Effector memory CD4-positive, alpha-beta T cell (primary cell): ENCODE data around the gene TTC32.

Experiments
- DNase-seq, 3 donors: peaks; one replicate each; pipeline ENCODE4 v3.0.0-alpha.2; 2020
- H3K27ac ChIP-seq: 2 replicates; pipeline ENCODE4 v1.7.0; 2013; ENCODE audit warnings: mild to moderate bottlenecking, low read length, moderate library complexity; ENCODE audit not compliant: insufficient read depth, poor library complexity, severe bottlenecking
- H3K27me3 ChIP-seq: replicated peaks from 2 replicates; pipeline ENCODE4 v1.7.0; 2013; ENCODE audit warnings: mild to moderate bottlenecking, low read length; ENCODE audit not compliant: insufficient read depth, control insufficient read depth, poor library complexity, severe bottlenecking
- H3K36me3 ChIP-seq: 2 replicates; pipeline ENCODE4 v1.7.0; 2013; ENCODE audit warnings: mild to moderate bottlenecking, low read length, moderate library complexity; ENCODE audit not compliant: control insufficient read depth, insufficient read depth
- H3K4me1 ChIP-seq: 2 replicates; pipeline ENCODE4 v1.7.0; 2013; ENCODE audit warnings: low read length, mild to moderate bottlenecking; ENCODE audit not compliant: control insufficient read depth, insufficient read depth, poor library complexity, severe bottlenecking
- H3K4me3 ChIP-seq: 2 replicates; pipeline ENCODE4 v1.7.0; 2013; ENCODE audit warnings: low read length, low read depth, mild to moderate bottlenecking; ENCODE audit not compliant: insufficient read depth, poor library complexity, severe bottlenecking
- H3K9me3 ChIP-seq: 2 replicates; pipeline ENCODE4 v1.7.0; 2013; ENCODE audit warnings: mild to moderate bottlenecking, low read length, moderate library complexity; ENCODE audit not compliant: control insufficient read depth

Gene TTC32

DNA sequence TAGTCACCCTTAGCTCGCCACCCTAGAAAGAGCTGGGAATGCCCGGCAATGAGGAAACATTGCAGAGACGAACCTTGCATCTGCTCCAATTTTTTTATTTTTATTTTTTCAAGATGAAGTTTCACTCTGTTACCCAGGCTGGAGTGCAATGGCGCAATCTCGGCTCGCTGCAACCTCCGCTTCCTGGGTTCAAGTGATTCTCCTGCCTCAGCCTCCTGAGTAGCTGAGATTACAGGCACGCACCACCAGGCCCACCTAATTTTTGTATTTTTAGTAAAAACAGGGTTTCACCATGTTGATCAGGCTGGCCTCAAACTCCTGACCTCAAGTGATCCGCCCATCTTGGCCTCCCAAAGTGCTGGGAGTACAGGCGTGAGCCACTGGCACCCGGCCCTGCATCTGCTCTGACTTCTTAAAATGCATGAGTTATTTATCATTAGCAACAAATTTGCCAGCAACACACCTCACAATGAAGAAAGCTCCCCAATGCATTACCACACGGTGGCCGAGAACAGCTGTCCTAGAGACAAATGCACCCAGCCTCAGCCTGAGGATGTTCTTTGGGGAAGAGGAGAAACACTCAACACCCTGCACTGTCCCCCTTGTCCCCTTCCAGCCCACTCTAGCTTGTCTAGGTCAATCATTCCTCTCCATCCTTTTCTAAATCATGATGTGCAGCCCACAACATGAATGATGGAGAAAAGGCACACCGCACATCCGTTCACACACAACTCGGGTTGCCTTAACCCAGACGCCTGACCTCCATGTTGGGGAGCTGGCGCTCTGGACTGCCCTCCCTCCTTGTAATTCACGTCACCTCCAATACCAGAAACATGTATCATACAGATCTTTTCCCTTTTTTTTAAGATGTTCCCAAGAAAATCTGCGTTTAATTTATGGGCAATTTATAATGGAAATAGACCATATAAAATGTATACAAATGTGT, 46.9 kb downstream of the TTC32 start:
- Histone ChIP-seq H3K27ac (no peak overlapping the region), H3K9me3 (no peaks in the 10 kb centered on the region), H3K27me3 (no peaks in the 10 kb centered on the region), H3K36me3 (no peaks in the 10 kb centered on the region), H3K4me3 (no peak overlapping the region), H3K4me1 (no peaks in the 10 kb centered on the region)
- DNase-seq, result no peak

DNA sequence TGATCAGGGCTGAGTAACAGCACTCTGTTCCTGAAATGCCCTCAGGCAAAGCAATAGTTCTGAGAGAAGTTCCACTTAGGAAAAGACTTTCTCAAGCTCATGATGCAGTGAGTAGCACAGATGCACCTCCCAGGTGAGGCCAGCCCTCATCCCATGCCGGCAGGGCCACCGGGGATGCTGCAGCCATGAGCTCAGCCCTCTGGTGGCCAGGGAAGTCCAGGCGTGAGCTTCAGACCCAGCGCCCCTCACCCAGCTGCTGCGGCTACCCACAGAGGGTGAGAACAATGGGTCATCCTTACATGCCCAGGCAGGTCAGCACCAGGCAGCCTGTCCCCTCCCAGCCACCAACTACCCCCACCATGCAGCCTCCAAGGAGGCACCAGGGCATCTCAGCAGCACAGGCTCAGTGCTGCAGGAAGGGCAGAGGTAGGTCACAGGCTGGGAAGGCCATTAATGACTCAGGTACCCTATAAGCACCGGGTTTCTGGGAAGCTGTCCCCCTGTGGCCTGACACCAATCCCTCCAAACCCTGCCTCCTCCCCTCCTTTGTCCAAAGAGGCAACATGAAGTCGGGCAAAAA, 50.6 kb downstream of the TTC32 start:
- no peaks in the 10 kb centered on the region for H3K4me1 ChIP-seq
- no peaks in the 10 kb centered on the region for H3K36me3 ChIP-seq
- H3K27me3 ChIP-seq, result no peaks in the 10 kb centered on the region
- H3K27ac ChIP-seq, result no peak overlapping the region
- no peaks in the 10 kb centered on the region for H3K9me3 ChIP-seq
- no peak overlapping the region for H3K4me3 ChIP-seq
- no peak for DNase-seq

DNA sequence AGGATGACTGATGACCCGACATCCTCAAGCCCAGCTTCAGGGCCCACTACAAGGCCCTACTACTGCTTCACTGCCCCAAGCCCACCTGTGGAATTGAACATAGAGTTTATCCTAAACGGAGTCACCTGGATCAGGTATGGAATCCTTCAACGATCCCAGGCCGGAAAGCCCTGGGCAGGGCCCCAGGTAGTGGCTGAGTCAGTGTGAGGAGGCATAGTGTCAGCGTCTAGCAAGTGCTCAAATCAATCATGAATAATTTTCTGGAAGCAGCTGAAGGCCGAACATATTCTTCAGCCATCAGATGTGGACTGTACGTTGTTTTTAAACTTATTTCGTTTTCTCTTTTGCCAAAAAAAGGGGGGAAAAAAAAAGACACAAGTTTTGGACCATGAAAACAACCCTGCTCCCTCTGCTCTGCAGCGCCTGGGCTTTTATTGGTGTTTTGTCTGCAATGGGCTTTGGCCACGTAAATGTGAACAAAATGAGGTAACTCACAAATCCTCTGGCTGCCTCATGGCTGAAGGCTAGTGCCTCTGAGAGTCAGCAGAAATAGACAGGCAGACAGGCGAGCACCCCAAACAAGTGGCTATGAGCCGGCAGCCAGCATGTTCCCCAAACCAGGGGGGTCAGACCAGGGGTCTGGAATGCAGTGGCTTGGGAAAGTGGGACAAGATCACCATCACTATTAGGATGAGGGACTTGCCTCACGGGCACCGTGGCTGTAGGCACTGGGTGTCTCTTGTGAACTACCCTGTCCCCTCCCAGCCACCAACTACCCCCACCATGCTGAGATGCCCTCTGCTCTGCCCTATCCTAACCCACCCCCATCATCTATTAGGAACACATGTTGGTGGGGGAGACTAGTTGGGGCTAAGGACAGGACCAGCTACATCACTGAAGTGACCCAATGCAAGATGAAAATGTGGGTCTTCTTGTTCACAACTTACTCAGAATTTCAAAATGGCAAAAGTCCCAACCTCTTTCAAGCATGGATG, 51.4 kb downstream of the TTC32 start:
- Histone ChIP-seq H3K4me3 (no peak overlapping the region), H3K27me3 (no peaks in the 10 kb centered on the region), H3K9me3 (no peaks in the 10 kb centered on the region), H3K27ac (no peak overlapping the region), H3K4me1 (no peaks in the 10 kb centered on the region), H3K36me3 (no peaks in the 10 kb centered on the region)
- DNase-seq, result no peak

DNA sequence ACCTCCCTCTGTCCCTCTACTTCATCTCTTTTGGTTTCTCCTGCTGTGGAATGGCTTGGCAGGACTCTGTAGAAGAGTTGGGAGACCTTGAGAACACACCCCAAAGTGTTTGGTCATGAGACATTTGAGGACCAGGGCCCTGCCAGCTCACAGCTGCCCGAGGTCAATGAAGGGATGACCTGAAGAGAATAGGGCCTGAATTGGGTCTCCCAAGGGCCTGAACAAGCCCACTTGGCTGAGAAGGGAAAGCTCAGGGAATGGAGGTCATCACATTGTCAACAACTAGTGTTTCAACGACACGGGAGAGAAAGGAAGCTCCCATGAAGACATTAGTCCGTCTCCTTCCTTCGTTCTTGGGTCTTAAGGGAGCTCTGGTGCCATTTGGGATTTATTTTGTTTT, 52.8 kb downstream of the TTC32 start:
- Histone ChIP-seq H3K9me3 (no peaks in the 10 kb centered on the region), H3K4me3 (no peak overlapping the region), H3K27me3 (no peaks in the 10 kb centered on the region), H3K4me1 (no peaks in the 10 kb centered on the region), H3K27ac (no peak overlapping the region), H3K36me3 (no peaks in the 10 kb centered on the region)
- no peak for DNase-seq

DNA sequence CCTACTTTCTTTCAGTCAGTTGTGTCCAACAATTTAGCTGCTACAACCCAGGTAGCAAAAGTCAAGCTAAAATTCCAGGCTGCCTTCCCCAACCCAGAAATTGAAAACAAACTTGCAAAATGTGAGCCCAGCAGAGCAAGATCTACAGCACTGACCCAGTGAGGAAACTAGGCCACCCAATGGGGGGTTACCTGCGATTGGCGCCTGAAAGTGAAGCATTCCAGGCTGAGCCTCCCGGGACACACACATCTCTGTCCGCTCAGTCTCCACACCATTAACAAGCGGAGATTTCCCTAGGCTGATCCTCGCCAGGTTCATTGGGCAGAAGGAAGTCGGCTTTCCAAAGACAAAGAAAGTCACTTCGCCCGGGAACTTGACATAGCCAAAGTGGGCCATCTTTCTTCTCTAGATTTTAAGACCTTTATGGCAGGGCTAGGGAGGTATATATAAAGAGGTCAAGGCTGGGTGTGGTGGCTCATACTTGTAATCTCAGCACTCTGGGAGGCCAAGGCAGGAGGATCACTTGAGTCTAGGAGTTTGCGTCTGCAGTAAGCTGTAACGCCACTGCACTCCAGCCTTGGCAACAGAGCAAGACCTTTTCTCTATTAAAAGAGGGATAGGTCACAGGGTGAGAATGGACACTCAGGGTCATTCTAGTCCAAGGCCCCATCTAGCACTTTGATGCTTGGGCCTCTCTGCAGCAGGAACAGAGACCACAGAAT, 53.6 kb downstream of the TTC32 start:
- DNase-seq, result no peak
- no peaks in the 10 kb centered on the region for H3K9me3 ChIP-seq
- no peaks in the 10 kb centered on the region for H3K4me1 ChIP-seq
- H3K4me3 ChIP-seq, result no peak overlapping the region
- H3K27ac ChIP-seq, result no peak overlapping the region
- no peaks in the 10 kb centered on the region for H3K36me3 ChIP-seq
- no peaks in the 10 kb centered on the region for H3K27me3 ChIP-seq

DNA sequence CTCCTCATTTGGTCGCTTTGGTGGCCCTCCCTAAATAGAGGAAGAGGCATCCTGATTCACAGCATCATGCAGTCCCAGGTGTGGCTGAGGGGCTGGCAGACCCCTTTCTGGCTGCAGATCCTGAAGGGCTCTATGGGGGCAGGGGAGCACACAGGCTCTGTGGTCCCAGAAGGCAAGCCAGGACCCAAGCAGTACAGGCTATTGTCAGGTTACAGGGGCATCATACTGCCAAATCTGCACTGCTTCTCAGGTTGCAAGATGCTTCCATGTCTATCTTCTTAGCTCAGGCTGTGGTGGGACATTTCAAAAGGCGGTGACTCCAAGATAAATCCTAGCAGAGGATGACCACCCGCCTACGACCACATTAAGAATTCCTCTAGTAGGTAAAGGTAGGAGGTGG, 54.3 kb downstream of the TTC32 start:
- no peak overlapping the region for H3K27ac ChIP-seq
- no peak for DNase-seq

More for the DNA sequence above, 54.3 kb downstream of the TTC32 start:
- no peaks in the 10 kb centered on the region for H3K9me3 ChIP-seq
- no peak overlapping the region for H3K4me3 ChIP-seq
- H3K36me3 ChIP-seq, result no peaks in the 10 kb centered on the region
- no peaks in the 10 kb centered on the region for H3K4me1 ChIP-seq
- no peaks in the 10 kb centered on the region for H3K27me3 ChIP-seq
